H1 (cell line): ENCODE measurements around the gene HNF1B. TPM values are rescaled to one million over a fixed set of nuclear protein-coding genes. Genes with fewer than 3 reads are reported as not detected.

Experiments used
- CTCF ChIA-PET: fragments of 300-600 bp; sonication (Branson Sonifier 250); formaldehyde crosslinking; loops from one replicate; lab custom pipeline; 2021; ENCODE audit not compliant: partially characterized antibody; lab: Charles Lee
- POLR2A ChIA-PET: fragments of 300-600 bp; sonication (Branson Sonifier 250); formaldehyde crosslinking; loops from one replicate; lab custom pipeline; 2021; ENCODE audit warnings: inconsistent platforms; ENCODE audit not compliant: partially characterized antibody; lab: Charles Lee
- DNase-seq, 2 experiments: peaks; one replicate each; pipeline versions ENCODE4 v3.0.0 to v3.0.0-alpha.2; 2010 to 2022; ENCODE audit warnings: low spot score in 2 of 2, low read depth in 1 of 2, mixed read lengths in 1 of 2
- FAIRE-seq: peaks from 2 replicates; lab custom pipeline; 2011; peaks lifted over from hg19 to GRCh38; lab: Jason Lieb, UNC
- H2AFZ ChIP-seq: 2 replicates; pipeline ENCODE4 v1.8.1; 2012; ENCODE audit warnings: low read length, inconsistent platforms
- H2AK5ac ChIP-seq: 2 replicates; pipeline ENCODE4 v1.6.1; 2013; ENCODE audit warnings: low read depth, low read length
- H2BK120ac ChIP-seq: replicated peaks from 2 replicates; pipeline ENCODE3; 2013; ENCODE audit warnings: low read depth, low read length, inconsistent platforms
- H2BK12ac ChIP-seq: 2 replicates; pipeline ENCODE4 v1.6.1; 2013; ENCODE audit warnings: low read depth, low read length
- H2BK15ac ChIP-seq: 2 replicates; pipeline ENCODE4 v1.6.1; 2013; ENCODE audit warnings: low read length
- H2BK20ac ChIP-seq: 2 replicates; pipeline ENCODE4 v1.6.1; 2013; ENCODE audit warnings: low read length
- H2BK5ac ChIP-seq: 2 replicates; pipeline ENCODE4 v1.6.1; 2013; ENCODE audit warnings: low read depth, low read length
- H3K14ac ChIP-seq: 2 replicates; pipeline ENCODE4 v1.6.1; 2013; ENCODE audit warnings: inconsistent platforms; ENCODE audit not compliant: insufficient read length
- H3K18ac ChIP-seq: 2 replicates; pipeline ENCODE4 v1.6.1; 2013; ENCODE audit warnings: low read length; ENCODE audit errors: extremely low read depth
- H3K23ac ChIP-seq: 2 replicates; pipeline ENCODE4 v1.6.1; 2013; ENCODE audit warnings: inconsistent platforms; ENCODE audit not compliant: insufficient read length
- H3K23me2 ChIP-seq: 2 replicates; pipeline ENCODE4 v1.6.1; 2013; ENCODE audit warnings: low read depth, low read length
- H3K27ac ChIP-seq: 2 replicates; pipeline ENCODE4 v1.6.1; 2011; ENCODE audit warnings: low read depth, low read length, inconsistent platforms
- H3K27me3 ChIP-seq, 4 experiments: replicated peaks in 1 of 4; 1 replicate in 1 of 4; 2 replicates in 3 of 4; pipeline versions ENCODE4 v1.6.1 to v1.8.1; 2011 to 2013; ENCODE audit warnings: low read length in 3 of 4, mild to moderate bottlenecking in 3 of 4, inconsistent platforms in 2 of 4, mixed read lengths in 2 of 4, moderate library complexity in 1 of 4; ENCODE audit not compliant: control insufficient read depth in 3 of 4, insufficient read depth in 3 of 4; ENCODE audit errors: extremely low read depth in 1 of 4
- H3K36me3 ChIP-seq, 4 experiments: 2 replicates each; pipeline versions ENCODE4 v1.6.1 to v1.8.1; 2011 to 2013; ENCODE audit warnings: mild to moderate bottlenecking in 4 of 4, low read length in 3 of 4, moderate library complexity in 2 of 4, control low read depth in 1 of 4, inconsistent platforms in 1 of 4; ENCODE audit not compliant: insufficient read depth in 4 of 4, control insufficient read depth in 2 of 4
- H3K4ac ChIP-seq: replicated peaks from 2 replicates; pipeline ENCODE3; 2013; ENCODE audit warnings: low read length, low read depth, mixed read lengths, inconsistent platforms; ENCODE audit not compliant: insufficient read length
- H3K4me1 ChIP-seq, 4 experiments: replicated peaks in 1 of 4; 1 replicate in 1 of 4; 2 replicates in 3 of 4; pipeline versions ENCODE4 v1.6.1 to v1.8.1; 2011 to 2013; ENCODE audit warnings: low read length in 3 of 4, inconsistent platforms in 2 of 4, mixed read lengths in 1 of 4; ENCODE audit not compliant: insufficient read depth in 4 of 4, control insufficient read depth in 3 of 4
- H3K4me2 ChIP-seq, 2 experiments: 2 replicates each; pipeline versions ENCODE4 v1.6.1 to v1.8.1; 2011 to 2013; ENCODE audit warnings: low read depth in 2 of 2, low read length in 2 of 2, control low read depth in 1 of 2, inconsistent platforms in 1 of 2, mild to moderate bottlenecking in 1 of 2; ENCODE audit not compliant: insufficient read depth in 1 of 2
- H3K4me3 ChIP-seq, 4 experiments: fragments of 200-600, 300-600 bp in 1 of 4; sonication (generic), shearing (Covaris generic), sonication (Bioruptor Twin) in 1 of 4; 2 replicates each; pipeline versions ENCODE4 v1.5.1 to v1.8.1; 2011 to 2016; ENCODE audit warnings: low read length in 4 of 4, low read depth in 3 of 4, control low read depth in 2 of 4, inconsistent platforms in 2 of 4, mild to moderate bottlenecking in 2 of 4, mixed read lengths in 1 of 4, moderate library complexity in 1 of 4; ENCODE audit not compliant: insufficient read depth in 2 of 4; ENCODE audit errors: extremely low read depth in 1 of 4
- H3K56ac ChIP-seq: replicated peaks from 2 replicates; pipeline ENCODE3; 2013; ENCODE audit warnings: low read depth, mild to moderate bottlenecking, mixed read lengths, low read length, inconsistent platforms; ENCODE audit not compliant: insufficient read length
- H3K79me1 ChIP-seq: 2 replicates; pipeline ENCODE4 v1.6.1; 2013; ENCODE audit warnings: low read depth, low read length, control low read depth
- H3K79me2 ChIP-seq, 2 experiments: 2 replicates each; pipeline versions ENCODE4 v1.6.1 to v1.8.1; 2012 to 2013; ENCODE audit warnings: low read length in 2 of 2, mild to moderate bottlenecking in 2 of 2, inconsistent platforms in 1 of 2; ENCODE audit not compliant: insufficient read depth in 2 of 2, control insufficient read depth in 1 of 2
- H3K9ac ChIP-seq, 4 experiments: replicated peaks in 1 of 4; 1 replicate in 1 of 4; 2 replicates in 3 of 4; pipeline versions ENCODE4 v1.6.1 to v1.8.1; 2011 to 2013; ENCODE audit warnings: low read depth in 3 of 4, low read length in 3 of 4, control low read depth in 2 of 4, mild to moderate bottlenecking in 2 of 4, moderate library complexity in 2 of 4, inconsistent platforms in 1 of 4; ENCODE audit errors: extremely low read depth in 1 of 4
- H3K9me3 ChIP-seq, 2 experiments: 2 replicates each; pipeline versions ENCODE4 v1.6.1 to v1.8.1; 2012 to 2013; ENCODE audit warnings: mild to moderate bottlenecking in 2 of 2, moderate library complexity in 2 of 2, control low read depth in 1 of 2, inconsistent platforms in 1 of 2, low read depth in 1 of 2, low read length in 1 of 2, mixed read lengths in 1 of 2; ENCODE audit not compliant: insufficient read depth in 2 of 2
- H4K20me1 ChIP-seq, 2 experiments: replicated peaks in 1 of 2; 2 replicates each; pipeline versions ENCODE3 to v1.8.1; 2011 to 2013; ENCODE audit warnings: inconsistent platforms in 2 of 2, low read length in 2 of 2, mild to moderate bottlenecking in 1 of 2; ENCODE audit not compliant: insufficient read depth in 2 of 2, control insufficient read depth in 1 of 2
- H4K5ac ChIP-seq: 2 replicates; pipeline ENCODE4 v1.6.1; 2013; ENCODE audit warnings: low read length, low read depth, mixed read lengths, inconsistent platforms; ENCODE audit not compliant: insufficient read length
- H4K8ac ChIP-seq: 2 replicates; pipeline ENCODE4 v1.8.0; 2013; ENCODE audit warnings: mild to moderate bottlenecking, moderate library complexity, low read length, inconsistent platforms; ENCODE audit not compliant: insufficient read depth; ENCODE audit errors: extremely low read depth
- H4K91ac ChIP-seq: replicated peaks from 2 replicates; pipeline ENCODE3; 2013; ENCODE audit warnings: low read length, mixed read lengths, inconsistent platforms; ENCODE audit not compliant: insufficient read length
- EP300 ChIP-seq, 2 experiments: IDR thresholded peaks; 1 replicate in 1 of 2; 2 replicates in 1 of 2; pipeline ENCODE4 v1.6.1; 2011 to 2012; ENCODE audit warnings: low read depth in 2 of 2, low read length in 2 of 2, mild to moderate bottlenecking in 2 of 2, borderline replicate concordance in 1 of 2, inconsistent platforms in 1 of 2, moderate library complexity in 1 of 2
- EZH2 ChIP-seq: fragments of 200-600 bp; sonication (generic); IDR thresholded peaks from 2 replicates; pipeline ENCODE4 v1.7.1; 2012; ENCODE audit warnings: low read depth, mild to moderate bottlenecking, moderate library complexity, low read length, inconsistent platforms; ENCODE audit not compliant: severe bottlenecking
- GTF2F1 ChIP-seq: IDR thresholded peaks from 2 replicates; pipeline ENCODE4 v1.6.1; 2012; ENCODE audit warnings: low read depth, low read length, improper control_type of control experiment, borderline replicate concordance
- KDM5A ChIP-seq: fragments of 200-600 bp; IDR thresholded peaks from 2 replicates; pipeline ENCODE4 v1.7.1; 2012; ENCODE audit warnings: mild to moderate bottlenecking, low read length, inconsistent platforms, mixed read lengths
- SIRT6 ChIP-seq: IDR thresholded peaks from one replicate; pipeline ENCODE4 v1.7.1; 2012; ENCODE audit warnings: low read length, inconsistent platforms
- TCF12 ChIP-seq: IDR thresholded peaks from 2 replicates; pipeline ENCODE4 v1.6.1; 2011; ENCODE audit warnings: low read depth, mild to moderate bottlenecking, low read length
- ZNF274 ChIP-seq: IDR thresholded peaks from 2 replicates; pipeline ENCODE4 v1.7.0; 2012; ENCODE audit warnings: low read length, borderline replicate concordance; ENCODE audit errors: extremely low read depth
- WGBS, 2 experiments: shearing (Covaris generic) in 1 of 2; methylation state at CpG; one replicate each; pipeline versions ENCODE4 v1.1.6 to v1.1.7; 2013 to 2015; ENCODE audit warnings: low lambda C conversion rate in 2 of 2, mixed read lengths in 2 of 2, inconsistent platforms in 1 of 2, low coverage in 1 of 2, missing lambda C conversion rate in 1 of 2; ENCODE audit not compliant: insufficient replicate concordance in 2 of 2, insufficient coverage in 1 of 2, insufficient read length in 1 of 2; ENCODE audit errors: extremely low coverage in 1 of 2, missing lambda C conversion rate in 1 of 2; 5-methylcytosine and 5-hydroxymethylcytosine counted together
- polyA plus RNA-seq, 7 experiments: library from polyadenylated mRNA; depleted of rRNA in 3 of 7; stranded (reverse) in 5 of 7; unstranded in 2 of 7; fragments of >200 nt in 5 of 7; fragments of 200-250 nt in 2 of 7; gene quantifications; 1 replicate in 5 of 7; 2 replicates in 1 of 7; 4 replicates in 1 of 7; pipeline versions ENCODE4 v1.2.1 to v1.2.3, GENCODE V29; 2011 to 2013; ENCODE audit warnings: missing spikeins in 2 of 7, mixed read lengths in 2 of 7
- total RNA-seq: library from RNA; stranded (reverse); fragmentation: NEBNext Ultra II Directional; extraction: Animal tissue kit (Norgen Biotek cat#: 25700); gene quantifications from 2 replicates; pipeline ENCODE4 v1.2.1, GENCODE V29; 2021
- TF ChIP-seq, protein P1 (sequence below): IDR thresholded peaks from 2 replicates; pipeline ENCODE4 v1.6.1; 2012; ENCODE audit warnings: low read length, inconsistent platforms

Gene HNF1B
- total and polyA plus RNA-seq, 2 of the 8 experiments (the other 6 are each of a cell fraction or from before 2014, with no cell fraction given), result 0.13 to 0.30 TPM

DNA sequence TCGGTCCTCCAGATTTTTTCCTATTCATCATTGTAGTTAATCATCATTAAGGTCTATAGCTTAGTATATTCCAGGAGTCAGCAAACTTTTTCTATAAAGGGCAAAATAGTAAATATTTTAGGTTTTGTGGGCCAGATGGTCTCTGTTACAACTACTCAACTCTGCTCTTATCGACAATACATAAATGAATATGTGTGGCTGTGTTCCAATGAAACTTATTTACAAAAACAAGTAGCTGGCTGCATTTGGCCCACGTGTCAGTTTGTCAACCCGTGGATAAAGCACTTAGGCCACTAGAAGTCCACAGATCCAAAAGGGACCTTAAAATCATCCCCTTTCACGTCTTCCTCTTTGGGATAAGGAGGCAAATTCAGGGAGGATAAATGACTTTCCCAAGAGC lies 5.4 kb upstream of the HNF1B start:
- Histone ChIP-seq H3K23me2 (peaks cover 1% of the 10 kb centered on the region; the same call in 1 of the 2 replicates), H4K8ac (no peak overlapping the region), H2BK15ac (no peak overlapping the region), H2BK120ac (no peak overlapping the region), H4K20me1 (no peaks in the 10 kb centered on the region), H3K4me3 (no peak overlapping the region), H2BK20ac (no peak overlapping the region), H4K91ac (no peak overlapping the region), H3K27ac (no peak overlapping the region)
- POLR2A ChIA-PET, result no interaction called here
- TF ChIP-seq KDM5A (no peak), EZH2 (no peak), SIRT6 (no peak), TCF12 (no peak), ZNF274 (no peak), EP300 (IDR thresholded peaks at IDR 0.05; ENCODE audit: borderline replicate concordance in 1 of 2, low read depth in 2 of 2, low read length in 2 of 2) (no peak), GTF2F1 (no peak)
- TF ChIP-seq, protein P1, sequence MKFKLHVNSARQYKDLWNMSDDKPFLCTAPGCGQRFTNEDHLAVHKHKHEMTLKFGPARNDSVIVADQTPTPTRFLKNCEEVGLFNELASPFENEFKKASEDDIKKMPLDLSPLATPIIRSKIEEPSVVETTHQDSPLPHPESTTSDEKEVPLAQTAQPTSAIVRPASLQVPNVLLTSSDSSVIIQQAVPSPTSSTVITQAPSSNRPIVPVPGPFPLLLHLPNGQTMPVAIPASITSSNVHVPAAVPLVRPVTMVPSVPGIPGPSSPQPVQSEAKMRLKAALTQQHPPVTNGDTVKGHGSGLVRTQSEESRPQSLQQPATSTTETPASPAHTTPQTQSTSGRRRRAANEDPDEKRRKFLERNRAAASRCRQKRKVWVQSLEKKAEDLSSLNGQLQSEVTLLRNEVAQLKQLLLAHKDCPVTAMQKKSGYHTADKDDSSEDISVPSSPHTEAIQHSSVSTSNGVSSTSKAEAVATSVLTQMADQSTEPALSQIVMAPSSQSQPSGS, result no peak
- TF ChIP-seq, all 59 proteins: peak for 0
- no peaks in the 10 kb centered on the region for H3K36me3 ChIP-seq
- H4K5ac ChIP-seq, result no peak overlapping the region
- CTCF ChIA-PET, result interaction anchor here (1.6 to 4.6 kb wide), 2 partner anchors 9 to 48 kb away, joined by 4 to 11 read pairs; no protein-coding TSS in a partner anchor
- WGBS, 2 experiments, result 83% methylated on average over 5 of the region's 5 CpGs; no CpG with 5 or more reads in 1 of the 2 experiments
- H2BK12ac ChIP-seq, result no peak overlapping the region
- H3K4ac ChIP-seq, result no peak overlapping the region
- H3K56ac ChIP-seq, result no peak overlapping the region
- H3K79me2 ChIP-seq, result no peaks in the 10 kb centered on the region
- no peak overlapping the region for H3K9ac ChIP-seq
- no peak overlapping the region for H2AK5ac ChIP-seq
- H3K23ac ChIP-seq, result no peak overlapping the region
- H3K79me1 ChIP-seq, result no peaks in the 10 kb centered on the region
- H2BK5ac ChIP-seq, result no peak overlapping the region
- H3K4me2 ChIP-seq, result no peak overlapping the region
- H2AFZ ChIP-seq, result no peak overlapping the region
- no peak overlapping the region for H3K14ac ChIP-seq
- peaks cover 0 to 7% (median 5%) of the 10 kb centered on the region in 4 experiments; a peak in 4 of 7 replicates for H3K4me1 ChIP-seq
- peaks cover 26 to 40% (median 34%) of the 10 kb centered on the region in 4 experiments for H3K27me3 ChIP-seq
- no peaks in the 10 kb centered on the region for H3K9me3 ChIP-seq
- no peak overlapping the region for H3K18ac ChIP-seq
- no peak for DNase-seq
- FAIRE-seq, result no peak
